ENCODE data around the gene ATP1A3.

The ATP1A3 gene

DNA sequence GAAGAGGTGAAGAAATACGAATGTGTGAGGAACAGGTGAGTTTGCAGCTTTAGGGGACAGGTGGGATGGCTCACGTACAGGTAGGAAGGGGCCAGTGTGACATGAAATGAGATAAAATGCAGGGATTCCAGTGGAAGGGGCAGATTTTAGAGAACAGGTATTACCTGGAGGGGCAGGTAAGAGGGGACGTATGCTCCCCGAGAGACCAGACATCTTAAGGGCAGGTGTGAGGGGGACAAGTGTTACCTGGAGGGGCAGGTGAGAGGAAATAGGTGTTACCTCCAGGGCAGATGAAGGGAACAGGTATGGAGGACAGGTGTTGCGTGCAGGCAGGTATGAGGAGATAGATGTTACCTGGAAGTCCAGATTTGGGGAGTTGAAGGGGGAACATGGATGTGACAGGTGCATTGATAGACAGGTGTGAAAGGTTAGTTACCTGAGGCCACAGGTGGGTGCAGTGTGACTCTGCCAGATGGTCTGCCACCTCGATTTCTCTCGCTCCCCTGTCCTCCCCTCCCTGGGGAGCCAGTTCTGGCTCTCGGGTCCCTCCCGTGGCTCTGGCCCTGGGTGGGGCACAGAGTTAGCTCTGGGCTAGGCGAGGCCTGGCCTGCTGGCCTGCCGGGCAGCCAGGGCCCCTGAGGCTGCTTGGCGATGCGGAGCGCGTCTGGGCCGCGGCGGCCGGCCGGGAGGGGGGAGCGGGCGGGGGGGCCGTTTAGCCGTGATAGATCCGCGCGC lies 67.8 kb downstream of the ATP1A3 start:
- H3K4me3 ChIP-seq (ENCODE audit: low read length): no peak overlapping the region
- H3K27me3 ChIP-seq (ENCODE audit: insufficient read depth, low read length): peaks cover 97% of the 10 kb centered on the region
- no peak overlapping the region for H3K9ac ChIP-seq (ENCODE audit: low read depth, low read length)
- 25% methylated on average over 27 of the region's 27 CpGs for WGBS
- no peak overlapping the region for H3K27ac ChIP-seq (ENCODE audit: low read depth, low read length)
- no peaks in the 10 kb centered on the region for H3K36me3 ChIP-seq (ENCODE audit: insufficient read depth, low read length)
- H3K4me1 ChIP-seq (ENCODE audit: insufficient read depth, low read length): peaks cover 4% of the 10 kb centered on the region; the same call in 1 of the 2 replicates
- H3K9me3 ChIP-seq (ENCODE audit: insufficient read depth, low read depth, low read length): no peaks in the 10 kb centered on the region

DNA sequence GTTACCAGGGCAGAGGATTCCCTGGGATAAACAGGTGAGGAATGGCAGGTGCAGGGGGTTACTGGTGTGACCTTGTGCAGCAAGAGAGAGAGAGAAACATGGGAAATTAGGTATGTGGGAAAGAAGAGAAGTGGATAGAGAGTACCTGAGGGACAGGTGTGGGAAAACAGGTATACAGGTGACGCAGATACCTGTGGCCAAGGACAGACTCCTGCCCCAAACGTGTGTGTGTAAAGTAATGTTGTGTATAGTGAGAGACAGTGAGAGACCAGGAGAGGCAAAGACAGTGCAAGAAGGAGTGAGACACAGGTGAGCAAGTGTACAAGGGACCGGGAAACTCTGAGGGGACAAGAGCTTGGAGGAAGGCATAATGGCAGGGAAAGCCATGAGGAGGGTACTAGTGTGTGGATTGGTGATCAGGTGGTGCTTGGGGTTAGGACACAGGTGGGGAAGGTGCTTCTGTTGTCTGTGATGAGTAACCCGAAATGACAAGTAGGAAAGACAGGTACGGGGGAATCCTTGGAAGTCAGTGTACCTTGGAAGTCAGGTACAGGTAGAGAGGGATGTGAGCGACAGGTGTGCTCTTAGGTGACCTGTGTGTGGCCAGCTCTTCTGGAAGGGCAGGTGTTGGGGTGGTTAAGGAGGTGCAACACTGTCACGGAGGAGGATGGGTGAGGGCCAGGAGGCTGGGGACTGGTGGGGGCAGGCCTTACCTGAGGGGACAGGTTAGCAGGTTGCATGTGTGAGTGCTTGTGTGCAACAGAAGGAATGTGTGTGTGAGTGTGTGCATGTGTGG lies 68.6 kb downstream of the ATP1A3 start:
- Histone ChIP-seq H3K9me3 (ENCODE audit: insufficient read depth, low read depth, low read length) (no peaks in the 10 kb centered on the region), H3K4me1 (ENCODE audit: insufficient read depth, low read length) (peaks cover 4% of the 10 kb centered on the region; the same call in 1 of the 2 replicates), H3K9ac (ENCODE audit: low read depth, low read length) (no peak overlapping the region), H3K36me3 (ENCODE audit: insufficient read depth, low read length) (no peaks in the 10 kb centered on the region), H3K27ac (ENCODE audit: low read depth, low read length) (no peak overlapping the region), H3K27me3 (ENCODE audit: insufficient read depth, low read length) (peaks cover 97% of the 10 kb centered on the region), H3K4me3 (ENCODE audit: low read length) (no peak overlapping the region)
- 53% methylated on average over 7 of the region's 7 CpGs for WGBS

DNA sequence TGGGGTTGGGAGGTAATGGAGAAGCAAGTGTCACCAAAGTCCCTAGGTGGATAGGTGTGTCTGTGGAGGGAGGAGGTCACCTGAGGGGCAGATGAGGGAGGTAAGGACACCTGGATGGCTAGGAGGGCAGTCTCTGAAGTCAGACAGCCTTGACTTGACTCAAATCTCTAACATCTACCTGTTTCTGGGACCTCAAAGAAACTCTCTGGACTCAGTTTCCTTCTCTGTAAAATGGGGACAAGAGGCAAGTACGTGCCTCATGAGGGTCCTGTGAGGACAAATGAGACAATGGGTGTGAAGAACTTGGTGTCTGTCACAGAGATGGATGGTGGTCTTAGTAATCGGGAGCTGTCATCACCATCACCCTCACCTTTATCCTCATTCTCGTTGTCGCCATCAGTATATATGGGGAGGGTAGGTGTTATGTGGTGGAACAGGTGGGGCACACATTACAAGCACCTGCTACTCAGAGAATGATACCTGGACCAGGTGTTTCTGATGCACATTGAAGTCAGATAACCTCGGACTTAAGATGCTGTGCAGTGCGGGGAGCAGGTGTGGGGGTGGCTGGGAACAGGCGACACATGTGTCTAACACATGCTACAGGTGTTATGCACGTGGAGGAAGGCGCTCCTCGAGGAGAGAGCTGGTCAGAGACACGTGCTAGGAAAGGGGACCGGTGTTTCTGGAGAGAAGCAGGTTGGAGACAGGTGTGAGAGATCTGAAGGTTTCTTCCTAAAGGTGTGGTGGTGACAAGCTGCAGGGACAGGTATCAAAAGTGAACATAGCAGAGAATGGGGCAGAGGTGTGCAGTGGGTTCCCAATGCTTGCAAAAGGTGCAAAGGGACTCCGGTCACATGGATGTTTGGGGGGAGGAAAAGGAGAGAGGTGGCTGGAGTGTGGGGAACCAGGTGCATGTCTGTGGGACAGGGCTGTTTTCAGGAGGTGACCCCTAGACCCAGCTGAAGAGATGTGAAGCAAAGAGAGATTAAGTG lies 69.6 kb downstream of the ATP1A3 start:
- 49% methylated on average over 12 of the region's 13 CpGs for WGBS
- H3K27ac ChIP-seq (ENCODE audit: low read depth, low read length): no peak overlapping the region
- H3K9ac ChIP-seq (ENCODE audit: low read depth, low read length): no peak overlapping the region
- H3K27me3 ChIP-seq (ENCODE audit: insufficient read depth, low read length): peaks cover 97% of the 10 kb centered on the region
- no peaks in the 10 kb centered on the region for H3K9me3 ChIP-seq (ENCODE audit: insufficient read depth, low read depth, low read length)
- H3K36me3 ChIP-seq (ENCODE audit: insufficient read depth, low read length): no peaks in the 10 kb centered on the region
- peaks cover 4% of the 10 kb centered on the region; the same call in 1 of the 2 replicates for H3K4me1 ChIP-seq (ENCODE audit: insufficient read depth, low read length)
- no peak overlapping the region for H3K4me3 ChIP-seq (ENCODE audit: low read length)

DNA sequence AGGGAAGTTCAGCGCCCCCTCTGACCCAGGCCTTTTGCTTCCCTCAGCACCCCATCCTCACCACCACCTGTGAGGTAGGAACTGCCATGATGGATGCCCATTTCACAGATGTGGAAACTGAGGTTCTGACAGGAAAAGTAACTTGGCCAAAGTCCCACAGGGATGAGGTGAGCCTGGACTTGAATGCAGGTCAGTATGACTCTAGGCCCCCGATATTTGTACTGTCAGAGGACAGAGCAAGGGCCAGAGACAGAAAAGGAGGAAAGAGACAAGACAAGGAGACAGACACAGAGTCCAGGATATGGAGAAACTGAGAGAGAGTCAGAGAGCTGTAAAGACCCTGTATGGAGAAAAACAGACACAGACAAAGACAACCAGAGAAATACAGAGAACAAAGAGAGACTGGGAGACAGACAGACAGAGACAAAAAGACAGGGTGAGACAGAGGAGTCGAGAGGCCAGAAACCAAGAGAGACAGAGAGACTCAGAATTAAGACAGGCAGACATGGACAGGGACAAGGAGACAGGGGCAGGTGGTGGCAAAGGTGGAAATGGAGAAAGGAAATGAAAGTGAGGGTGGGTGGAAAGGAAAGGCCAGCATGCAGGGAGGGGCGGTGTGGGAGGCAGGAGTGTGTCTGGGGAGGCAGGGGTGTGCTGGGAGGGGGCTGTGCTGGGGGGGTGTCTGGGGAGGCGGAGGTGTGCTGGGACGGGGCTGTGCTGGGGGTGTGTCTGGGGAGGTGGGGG lies 70.8 kb downstream of the ATP1A3 start:
- 45% methylated on average over 5 of the region's 6 CpGs for WGBS
- peaks cover 97% of the 10 kb centered on the region for H3K27me3 ChIP-seq (ENCODE audit: insufficient read depth, low read length)
- H3K27ac ChIP-seq (ENCODE audit: low read depth, low read length): no peak overlapping the region
- no peak overlapping the region for H3K9ac ChIP-seq (ENCODE audit: low read depth, low read length)
- no peaks in the 10 kb centered on the region for H3K36me3 ChIP-seq (ENCODE audit: insufficient read depth, low read length)
- no peaks in the 10 kb centered on the region for H3K9me3 ChIP-seq (ENCODE audit: insufficient read depth, low read depth, low read length)
- no peak overlapping the region for H3K4me3 ChIP-seq (ENCODE audit: low read length)
- peaks cover 4% of the 10 kb centered on the region; the same call in 1 of the 2 replicates for H3K4me1 ChIP-seq (ENCODE audit: insufficient read depth, low read length)

DNA sequence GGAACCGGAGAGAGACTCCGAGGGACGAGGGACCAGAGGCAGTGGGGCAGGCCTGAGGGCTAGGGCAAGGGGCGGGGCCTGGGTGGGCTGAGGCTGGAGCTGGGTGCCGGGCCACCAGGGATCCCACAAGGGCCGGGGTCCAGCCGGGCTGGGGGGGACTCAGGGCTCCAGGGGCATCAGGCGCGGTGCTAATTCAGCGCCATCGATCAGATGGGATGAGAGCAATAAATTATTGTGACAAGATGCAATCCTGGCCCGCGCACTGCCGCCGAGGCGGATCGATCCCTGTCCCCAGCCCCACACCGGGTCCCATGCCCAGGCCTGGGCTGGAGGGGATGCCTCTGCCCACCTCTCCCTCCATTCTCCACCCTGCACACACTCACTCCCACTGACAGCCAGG lies 71.4 kb downstream of the ATP1A3 start:
- Histone ChIP-seq H3K9me3 (ENCODE audit: insufficient read depth, low read depth, low read length) (no peaks in the 10 kb centered on the region), H3K4me3 (ENCODE audit: low read length) (no peak overlapping the region), H3K36me3 (ENCODE audit: insufficient read depth, low read length) (no peaks in the 10 kb centered on the region), H3K27ac (ENCODE audit: low read depth, low read length) (no peak overlapping the region), H3K4me1 (ENCODE audit: insufficient read depth, low read length) (peaks cover 4% of the 10 kb centered on the region; the same call in 1 of the 2 replicates), H3K27me3 (ENCODE audit: insufficient read depth, low read length) (peaks cover 97% of the 10 kb centered on the region), H3K9ac (ENCODE audit: low read depth, low read length) (no peak overlapping the region)
- 31% methylated on average over 18 of the region's 18 CpGs for WGBS

DNA sequence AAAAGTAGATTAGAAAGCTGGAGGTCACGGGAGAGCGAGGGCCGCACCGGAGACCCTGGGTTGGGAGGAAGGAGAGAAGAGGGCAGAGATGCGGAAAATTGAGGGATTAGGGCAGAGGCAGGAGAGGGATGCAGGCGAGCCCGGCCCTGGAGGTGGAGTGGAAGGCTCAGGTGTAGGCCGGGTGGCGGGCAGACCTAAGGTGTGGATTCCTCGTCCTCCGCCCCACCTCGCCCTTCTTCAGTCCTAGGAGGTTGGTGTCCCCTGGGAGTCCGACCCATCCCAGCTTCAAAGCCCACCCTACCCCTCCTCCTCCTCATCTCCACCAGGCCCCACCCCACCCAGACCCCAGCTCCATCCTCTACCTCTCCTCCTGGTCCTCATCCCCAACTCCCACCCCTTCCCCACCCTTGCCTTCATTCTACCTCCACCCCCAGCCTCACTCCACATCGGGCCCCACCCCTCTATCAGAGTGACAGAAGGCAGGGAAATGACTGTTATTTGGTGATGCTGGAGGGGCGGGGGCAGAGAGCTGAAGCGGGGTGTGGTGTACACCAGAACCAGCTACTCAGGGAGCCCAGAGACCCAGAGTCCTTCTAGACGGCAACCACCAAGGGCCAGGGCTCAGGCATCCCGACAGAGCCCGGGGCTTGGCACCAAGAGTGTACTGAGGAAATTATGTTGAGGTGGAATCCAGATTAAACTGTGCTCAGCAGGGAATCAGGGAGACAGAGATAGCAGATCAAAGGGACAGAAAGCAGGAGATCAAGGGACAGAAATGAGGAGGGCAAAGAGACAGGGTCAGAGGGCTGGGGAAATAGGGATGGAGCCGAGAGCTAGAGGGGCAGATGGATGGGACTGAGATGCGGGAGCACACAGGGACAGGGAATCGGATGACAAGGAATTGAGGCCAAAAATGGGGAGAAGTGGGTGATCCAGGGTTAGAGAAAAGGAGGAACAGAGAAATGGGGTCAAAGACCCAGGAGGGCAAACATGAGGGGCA lies 72.2 kb downstream of the ATP1A3 start:
- Histone ChIP-seq H3K27me3 (ENCODE audit: insufficient read depth, low read length) (peaks cover 97% of the 10 kb centered on the region), H3K27ac (ENCODE audit: low read depth, low read length) (no peak overlapping the region), H3K9ac (ENCODE audit: low read depth, low read length) (no peak overlapping the region), H3K9me3 (ENCODE audit: insufficient read depth, low read depth, low read length) (no peaks in the 10 kb centered on the region), H3K36me3 (ENCODE audit: insufficient read depth, low read length) (no peaks in the 10 kb centered on the region), H3K4me1 (ENCODE audit: insufficient read depth, low read length) (0 out of 2 replicates have a peak, but pooled peaks cover 4% of the 10 kb centered on the region), H3K4me3 (ENCODE audit: low read length) (no peak overlapping the region)
- 21% methylated on average over 21 of the region's 22 CpGs for WGBS

DNA sequence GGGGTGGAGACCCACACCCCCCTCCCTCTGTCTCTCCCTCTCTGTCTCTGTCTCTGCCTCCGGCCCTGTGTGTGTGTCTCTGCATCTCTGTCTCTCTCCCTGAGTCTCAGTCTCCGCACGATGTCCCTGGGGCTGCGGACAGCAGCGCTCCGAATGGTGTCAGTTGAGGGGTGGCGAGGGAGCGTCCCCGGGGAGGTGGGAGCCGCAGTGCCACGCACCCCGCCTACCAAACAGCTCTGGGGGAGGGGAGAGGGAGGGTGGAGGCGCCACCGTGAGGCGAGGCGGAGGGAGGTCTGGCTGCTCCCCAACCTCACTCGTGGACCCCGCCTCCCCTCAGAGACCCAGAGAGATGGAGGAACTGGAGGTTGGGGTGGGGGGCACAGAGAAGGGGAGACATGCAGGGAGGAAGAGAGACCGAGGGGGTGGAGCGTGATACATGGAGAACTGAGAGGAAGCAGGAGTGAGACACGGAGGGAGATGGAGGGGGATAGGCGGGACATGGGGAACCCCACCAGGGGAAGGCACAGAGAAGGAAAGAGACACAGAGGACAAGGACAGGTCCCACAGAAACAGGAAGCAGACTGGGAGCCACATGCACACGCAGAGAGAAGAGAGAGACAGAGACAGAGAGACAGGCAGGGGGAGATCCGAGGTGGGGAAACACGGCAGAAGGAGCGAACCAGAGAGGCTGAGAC lies 73.0 kb downstream of the ATP1A3 start:
- no peak overlapping the region for H3K27ac ChIP-seq (ENCODE audit: low read depth, low read length)
- H3K4me3 ChIP-seq (ENCODE audit: low read length): no peak overlapping the region
- no peaks in the 10 kb centered on the region for H3K36me3 ChIP-seq (ENCODE audit: insufficient read depth, low read length)
- 0 out of 2 replicates have a peak, but pooled peaks cover 4% of the 10 kb centered on the region for H3K4me1 ChIP-seq (ENCODE audit: insufficient read depth, low read length)
- peaks cover 97% of the 10 kb centered on the region for H3K27me3 ChIP-seq (ENCODE audit: insufficient read depth, low read length)
- H3K9ac ChIP-seq (ENCODE audit: low read depth, low read length): no peak overlapping the region
- no peaks in the 10 kb centered on the region for H3K9me3 ChIP-seq (ENCODE audit: insufficient read depth, low read depth, low read length)
- 28% methylated on average over 26 of the region's 26 CpGs for WGBS

DNA sequence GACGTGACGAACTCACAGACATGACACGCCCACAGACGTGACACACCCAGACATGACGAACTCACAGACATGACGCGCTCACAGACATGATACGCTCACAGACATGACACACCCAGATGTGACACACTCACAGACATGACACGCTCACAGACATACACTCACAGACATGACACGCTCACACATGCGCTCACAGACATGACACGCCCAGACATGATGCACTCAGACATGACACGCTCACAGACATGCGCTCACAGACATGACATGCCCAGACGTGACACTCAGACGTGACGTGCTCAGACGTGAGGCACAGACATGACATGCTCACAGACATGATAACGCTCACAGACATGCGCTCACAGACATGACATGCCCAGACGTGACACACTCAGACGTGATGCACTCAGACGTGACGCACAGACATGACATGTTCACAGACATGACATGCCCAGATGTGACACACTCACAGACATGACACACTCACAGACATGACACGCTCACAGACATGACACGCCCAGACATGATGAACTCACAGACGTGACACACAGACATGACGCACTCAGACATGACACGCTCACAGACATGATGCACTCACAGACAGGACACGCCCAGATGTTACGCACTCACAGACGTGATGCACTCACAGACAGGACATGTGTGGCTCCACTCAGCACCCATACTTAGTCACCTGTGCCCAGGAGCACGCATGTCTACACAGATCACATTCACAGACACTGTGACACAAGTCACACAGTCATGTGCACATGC lies 73.9 kb downstream of the ATP1A3 start:
- no peaks in the 10 kb centered on the region for H3K9me3 ChIP-seq (ENCODE audit: insufficient read depth, low read depth, low read length)
- H3K9ac ChIP-seq (ENCODE audit: low read depth, low read length): no peak overlapping the region
- H3K4me3 ChIP-seq (ENCODE audit: low read length): no peak overlapping the region
- H3K36me3 ChIP-seq (ENCODE audit: insufficient read depth, low read length): no peaks in the 10 kb centered on the region
- H3K27me3 ChIP-seq (ENCODE audit: insufficient read depth, low read length): peaks cover 97% of the 10 kb centered on the region
- 93% methylated on average over 33 of the region's 33 CpGs for WGBS
- H3K4me1 ChIP-seq (ENCODE audit: insufficient read depth, low read length): 0 out of 2 replicates have a peak, but pooled peaks cover 4% of the 10 kb centered on the region
- no peak overlapping the region for H3K27ac ChIP-seq (ENCODE audit: low read depth, low read length)

Measured in HUES64 (cell line).